ENCODE measurements around the gene SYCP2.

Gene SYCP2

DNA sequence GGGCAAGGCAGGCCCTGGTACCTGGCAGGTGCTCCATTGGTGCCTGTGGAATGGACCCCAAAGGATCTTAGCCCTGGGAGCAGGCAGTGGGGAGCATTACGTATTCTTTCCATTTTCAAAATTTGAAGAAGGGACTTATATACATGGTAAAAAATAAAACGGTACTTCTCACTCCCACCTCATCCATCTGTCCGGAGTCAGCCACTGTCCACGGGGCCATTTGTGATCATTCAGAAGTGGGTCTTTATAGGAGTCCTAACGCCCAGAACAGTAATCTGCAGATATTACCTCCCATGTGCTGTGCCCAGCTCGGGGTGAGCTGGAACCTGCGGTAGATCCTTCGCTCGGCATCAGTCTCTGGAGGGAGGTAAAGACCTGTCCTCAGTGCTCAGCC lies 110.4 kb downstream of the SYCP2 start:
- DNase-seq (ENCODE audit: low read depth in 2 of 2), result no peak

GRCh38 chr20:59822291-59823029 lies 111.0 kb downstream of the SYCP2 start:
- no peak for DNase-seq (ENCODE audit: low read depth in 2 of 2)

GRCh38 chr20:59821788-59822187 lies 111.6 kb downstream of the SYCP2 start:
- DNase-seq (ENCODE audit: low read depth in 2 of 2), result no peak

- no peak for DNase-seq (ENCODE audit: low read depth in 2 of 2)
These were observed 112.2 kb downstream of the SYCP2 start for GRCh38 chr20:59821201-59821600.

- DNase-seq (ENCODE audit: low read depth in 2 of 2), result no peak
These were observed 113.0 kb downstream of the SYCP2 start for GRCh38 chr20:59820204-59821041.

GRCh38 chr20:59819496-59820203 lies 113.8 kb downstream of the SYCP2 start:
- no peak for DNase-seq (ENCODE audit: low read depth in 2 of 2)

GRCh38 chr20:59818911-59819310 lies 114.5 kb downstream of the SYCP2 start:
- no peak for DNase-seq (ENCODE audit: low read depth in 2 of 2)

- DNase-seq (ENCODE audit: low read depth in 2 of 2), result no peak
These were observed 115.4 kb downstream of the SYCP2 start for GRCh38 chr20:59817846-59818615.

DNA sequence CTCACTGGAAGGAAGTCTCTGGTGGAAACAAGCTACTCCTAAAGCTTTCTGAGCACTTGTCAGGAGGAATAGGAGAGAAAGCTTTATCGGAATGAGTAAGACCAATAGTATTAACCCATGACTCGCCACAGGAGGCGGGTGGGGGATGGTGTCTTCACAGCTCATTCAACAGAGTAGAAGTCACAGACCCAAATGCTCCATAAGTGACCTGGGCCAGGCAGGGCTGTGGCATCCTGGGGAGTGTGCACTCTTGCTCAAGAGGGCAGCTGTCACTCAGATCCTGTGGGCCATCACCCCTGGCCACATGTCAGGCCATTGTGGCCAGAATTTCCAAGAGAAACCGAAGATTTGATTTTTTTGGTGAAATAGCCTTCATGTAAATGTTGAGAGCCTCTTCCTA lies 116.0 kb downstream of the SYCP2 start:
- no peak for DNase-seq (ENCODE audit: low read depth in 2 of 2)

DNA sequence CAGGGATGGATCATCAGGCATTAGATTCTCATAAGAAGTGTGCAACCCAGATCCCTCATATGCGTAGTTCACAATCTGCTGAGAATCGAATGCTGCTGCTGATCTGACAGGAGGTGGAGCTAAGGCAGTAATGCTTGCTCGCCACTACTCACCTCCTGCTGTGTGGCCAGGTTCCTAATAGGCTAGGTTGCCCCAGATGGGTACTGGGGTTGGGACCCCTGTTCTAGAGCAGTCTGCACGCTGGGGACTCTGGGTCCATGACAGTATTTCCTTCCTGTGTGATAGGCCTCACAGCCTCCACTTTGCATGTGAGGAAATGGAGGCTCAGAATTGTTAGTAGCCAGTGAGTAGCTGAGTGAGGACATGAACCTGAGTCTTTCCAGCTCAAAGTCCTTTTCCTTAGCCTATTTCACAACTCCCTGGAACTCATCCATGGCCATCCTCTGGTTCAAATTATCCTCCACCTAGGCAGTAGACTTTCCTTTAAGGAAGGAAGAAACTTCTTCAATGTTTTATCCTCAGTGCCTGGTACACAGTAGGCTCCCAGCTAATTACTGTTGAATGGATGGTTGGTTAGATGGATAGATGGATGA lies 117.2 kb downstream of the SYCP2 start:
- DNase-seq (ENCODE audit: low read depth in 2 of 2), result no peak

DNA sequence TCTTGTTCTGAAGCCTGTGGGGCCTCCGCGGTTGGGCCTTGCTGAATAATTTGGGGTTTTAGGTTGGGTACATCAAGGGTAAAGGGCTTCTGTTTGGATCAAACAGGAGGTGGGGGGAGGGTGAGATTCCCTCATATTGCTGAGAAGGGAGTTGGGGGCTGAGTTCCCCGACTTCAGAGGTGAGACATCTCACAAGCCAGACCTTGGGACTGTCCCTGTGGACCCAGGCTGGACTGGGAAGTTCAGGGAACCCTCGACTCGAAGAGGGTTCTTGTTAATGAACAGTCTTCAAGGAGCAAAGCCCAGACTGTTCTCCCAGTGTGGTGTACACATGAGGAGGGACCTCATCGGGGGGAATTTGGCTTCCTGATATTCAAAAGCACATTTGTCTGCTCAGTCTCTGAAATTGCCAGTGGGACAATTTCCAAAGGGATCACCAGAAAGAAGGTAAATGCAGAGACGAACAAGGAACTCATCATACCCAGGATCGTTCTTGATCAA lies 118.5 kb downstream of the SYCP2 start:
- no peak for DNase-seq (ENCODE audit: low read depth in 2 of 2)

- no peak for DNase-seq (ENCODE audit: low read depth in 2 of 2)
These were observed 119.2 kb downstream of the SYCP2 start for GRCh38 chr20:59813948-59814839.
